Omental fat pad (tissue), 4 donors: ENCODE data around the gene PLPPR5. TPM values are rescaled to one million over a fixed set of nuclear protein-coding genes. Genes with fewer than 3 reads are reported as not detected.
"Not testable (repeated sequence)": the region's sequence is repeated elsewhere in the genome, so short reads cannot be mapped to it uniquely, and the experiment has no call there.

Experiments used
- ATAC-seq: fragments of 150-250 bp; one replicate; pipeline ENCODE4 v1.9.1; 2016; ENCODE audit warnings: mild to moderate bottlenecking, moderate library complexity; ENCODE audit not compliant: low FRiP score
- DNase-seq: peaks from one replicate; pipeline ENCODE4 v3.0.0-alpha.2; 2019; ENCODE audit warnings: low spot score
- CTCF ChIP-seq, 3 donors: fragments of 450-650 bp; IDR thresholded peaks; one replicate each; pipeline ENCODE4 v1.5.1; 2016 to 2017; ENCODE audit warnings: antibody characterized with exemption in 3 of 3, mild to moderate bottlenecking in 3 of 3, moderate library complexity in 2 of 3
- total RNA-seq, 4 donors: library from RNA; depleted of rRNA; stranded (reverse); fragments of >200 nt; gene quantifications; one replicate each; pipeline ENCODE4 v1.1.0, GENCODE V29; 2016

PLPPR5 gene
- total RNA-seq, result not detected

- ATAC-seq (no peak), DNase-seq (no peak)
- TF ChIP-seq CTCF (IDR thresholded peaks at IDR 0.05), result no peak
These were observed at the start of gene PLPPR5 for GRCh38 chr1:99004861-99005442. TSS of gene PLPPR5 (minus strand) at chr1:99004861. CDS start at chr1:99004671, 190 bp downstream.

- no peak for DNase-seq
- no peak for ATAC-seq
- no peak for TF ChIP-seq CTCF (IDR thresholded peaks at IDR 0.05)
These were observed 47.1 kb upstream of the PLPPR5 start for GRCh38 chr1:99051611-99052283.

GRCh38 chr1:99049745-99050144 is 45.1 kb upstream of the PLPPR5 start:
- ATAC-seq (no peak), DNase-seq (no peak)
- TF ChIP-seq CTCF (IDR thresholded peaks at IDR 0.05), result no peak

- ATAC-seq, DNase-seq: not testable (repeated sequence)
These were observed 32.1 kb upstream of the PLPPR5 start for GRCh38 chr1:99036746-99037145.

GRCh38 chr1:99018313-99018712 is 13.7 kb upstream of the PLPPR5 start:
- no peak for DNase-seq
- ATAC-seq, result no peak
- TF ChIP-seq CTCF (IDR thresholded peaks at IDR 0.05), result no peak

- no peak for TF ChIP-seq CTCF (IDR thresholded peaks at IDR 0.05)
- ATAC-seq (no peak), DNase-seq (no peak)
These were observed 13.0 kb upstream of the PLPPR5 start for GRCh38 chr1:99017655-99018054.

- no peak for DNase-seq
- no peak for ATAC-seq
- TF ChIP-seq CTCF (IDR thresholded peaks at IDR 0.05), result no peak
These were observed 6.0 kb upstream of the PLPPR5 start for GRCh38 chr1:99010679-99011078.
